Subcutaneous abdominal adipose tissue (tissue), 5 donors: ENCODE data around the gene SDR42E2.
A peak's percentile ranks its signal among the peaks of the same experiment; 100 is the strongest.
"Not testable (repeated sequence)": the region's sequence is repeated elsewhere in the genome, so short reads cannot be mapped to it uniquely, and the experiment has no call there.

Source experiments
- H3K27ac ChIP-seq: one replicate; pipeline ENCODE4 v1.7.0; 2013; ENCODE audit warnings: low read depth, mild to moderate bottlenecking, inconsistent platforms, low read length, moderate library complexity
- H3K27me3 ChIP-seq, 5 donors: one replicate each; pipeline ENCODE4 v1.7.0; 2013; ENCODE audit warnings: low read length in 5 of 5, inconsistent platforms in 1 of 5; ENCODE audit not compliant: control insufficient read depth in 5 of 5, insufficient read depth in 4 of 5
- H3K36me3 ChIP-seq, 5 donors: one replicate each; pipeline ENCODE4 v1.7.0; 2013; ENCODE audit warnings: low read length in 5 of 5; ENCODE audit not compliant: control insufficient read depth in 5 of 5, insufficient read depth in 5 of 5
- H3K4me1 ChIP-seq, 5 donors: one replicate each; pipeline ENCODE4 v1.7.0; 2013; ENCODE audit warnings: low read length in 5 of 5, mild to moderate bottlenecking in 3 of 5, moderate library complexity in 1 of 5; ENCODE audit not compliant: control insufficient read depth in 5 of 5, insufficient read depth in 5 of 5
- H3K4me3 ChIP-seq, 5 donors: one replicate each; pipeline ENCODE4 v1.7.0; 2013; ENCODE audit warnings: low read length in 5 of 5, low read depth in 1 of 5
- H3K9ac ChIP-seq, 5 donors: one replicate each; pipeline ENCODE4 v1.7.0; 2013; ENCODE audit warnings: low read length in 5 of 5, mild to moderate bottlenecking in 4 of 5, moderate library complexity in 3 of 5
- H3K9me3 ChIP-seq, 5 donors: one replicate each; pipeline ENCODE4 v1.7.0; 2013; ENCODE audit warnings: low read length in 5 of 5; ENCODE audit not compliant: control insufficient read depth in 5 of 5
- donor health status: healthy.
- donor health status: healthy.
- donor health status: healthy.
- donor health status: healthy.
- donor health status: healthy.

Gene SDR42E2

GRCh38 chr16:22216832-22217225, 54.5 kb downstream of the SDR42E2 start:
- H3K36me3 ChIP-seq: peaks cover 0 to 36% (median 14%) of the 10 kb centered on the region in 5 donors
- H3K27me3 ChIP-seq, H3K9me3 ChIP-seq, H3K27ac ChIP-seq, H3K4me3 ChIP-seq, H3K9ac ChIP-seq: not testable (repeated sequence)
- peaks cover 10 to 49% (median 42%) of the 10 kb centered on the region in 5 donors for H3K4me1 ChIP-seq

GRCh38 chr16:22217890-22218730, 55.8 kb downstream of the SDR42E2 start:
- no peaks in the 10 kb centered on the region for H3K9me3 ChIP-seq
- H3K36me3 ChIP-seq: peaks cover 0 to 32% (median 13%) of the 10 kb centered on the region in 5 donors
- H3K4me3 ChIP-seq: peak overlapping the region in 2 of 5 donors; percentile 2 to 15
- no peaks in the 10 kb centered on the region for H3K27me3 ChIP-seq
- peaks cover 10 to 44% (median 34%) of the 10 kb centered on the region in 5 donors for H3K4me1 ChIP-seq
- H3K9ac ChIP-seq: peak overlapping the region in 1 of 5 donors; percentile 31
- H3K27ac ChIP-seq: peak overlapping the region; percentile 76

- peak overlapping the region; percentile 76 for H3K27ac ChIP-seq
- peaks cover 7 to 39% (median 25%) of the 10 kb centered on the region in 5 donors for H3K4me1 ChIP-seq
- H3K27me3 ChIP-seq: no peaks in the 10 kb centered on the region
- no peak overlapping the region for H3K9ac ChIP-seq
- no peaks in the 10 kb centered on the region for H3K9me3 ChIP-seq
- no peak overlapping the region for H3K4me3 ChIP-seq
- peaks cover 0 to 21% (median 7%) of the 10 kb centered on the region in 5 donors for H3K36me3 ChIP-seq
Measured at GRCh38 chr16:22219389-22220068, 57.2 kb downstream of the SDR42E2 start.

- H3K9me3 ChIP-seq: no peaks in the 10 kb centered on the region
- no peak overlapping the region for H3K9ac ChIP-seq
- H3K27me3 ChIP-seq: no peaks in the 10 kb centered on the region
- peaks cover 7 to 40% (median 25%) of the 10 kb centered on the region in 5 donors for H3K4me1 ChIP-seq
- peak overlapping the region; percentile 50 for H3K27ac ChIP-seq
- H3K4me3 ChIP-seq: no peak overlapping the region
- peaks cover 0 to 18% (median 7%) of the 10 kb centered on the region in 5 donors for H3K36me3 ChIP-seq
Measured at GRCh38 chr16:22220069-22220440, 57.7 kb downstream of the SDR42E2 start.

- no peaks in the 10 kb centered on the region for H3K27me3 ChIP-seq
- H3K4me1 ChIP-seq: peaks cover 7 to 41% (median 25%) of the 10 kb centered on the region in 5 donors
- H3K27ac ChIP-seq: peak overlapping the region; percentile 50
- H3K4me3 ChIP-seq: no peak overlapping the region
- no peak overlapping the region for H3K9ac ChIP-seq
- peaks cover 0 to 20% (median 7%) of the 10 kb centered on the region in 5 donors for H3K36me3 ChIP-seq
- no peaks in the 10 kb centered on the region for H3K9me3 ChIP-seq
Measured at GRCh38 chr16:22220714-22221113, 58.4 kb downstream of the SDR42E2 start.

GRCh38 chr16:22222006-22222405, 59.7 kb downstream of the SDR42E2 start:
- Histone ChIP-seq H3K27ac (no peak overlapping the region), H3K36me3 (peaks cover 3 to 27% (median 11%) of the 10 kb centered on the region in 5 donors), H3K9ac (no peak overlapping the region), H3K4me1 (peaks cover 7 to 33% (median 25%) of the 10 kb centered on the region in 5 donors), H3K9me3 (no peaks in the 10 kb centered on the region), H3K27me3 (no peaks in the 10 kb centered on the region), H3K4me3 (no peak overlapping the region)

- no peak overlapping the region for H3K9ac ChIP-seq
- no peaks in the 10 kb centered on the region for H3K9me3 ChIP-seq
- peaks cover 3 to 34% (median 14%) of the 10 kb centered on the region in 5 donors for H3K36me3 ChIP-seq
- no peak overlapping the region for H3K27ac ChIP-seq
- no peak overlapping the region for H3K4me3 ChIP-seq
- peaks cover 7 to 28% (median 22%) of the 10 kb centered on the region in 5 donors for H3K4me1 ChIP-seq
- no peaks in the 10 kb centered on the region for H3K27me3 ChIP-seq
Measured at GRCh38 chr16:22222998-22223397, 60.7 kb downstream of the SDR42E2 start.

- Histone ChIP-seq H3K27ac (no peak overlapping the region), H3K9me3 (no peaks in the 10 kb centered on the region), H3K27me3 (no peaks in the 10 kb centered on the region), H3K4me1 (peaks cover 2 to 10% (median 9%) of the 10 kb centered on the region in 5 donors), H3K9ac (no peak overlapping the region), H3K36me3 (peaks cover 5 to 50% (median 23%) of the 10 kb centered on the region in 5 donors), H3K4me3 (no peak overlapping the region)
Measured at GRCh38 chr16:22225060-22225459, 62.8 kb downstream of the SDR42E2 start.

- no peak overlapping the region for H3K27ac ChIP-seq
- no peak overlapping the region for H3K4me3 ChIP-seq
- no peaks in the 10 kb centered on the region for H3K9me3 ChIP-seq
- no peaks in the 10 kb centered on the region for H3K27me3 ChIP-seq
- peaks cover 5 to 67% (median 37%) of the 10 kb centered on the region in 5 donors for H3K36me3 ChIP-seq
- peak overlapping the region in 1 of 5 donors; percentile 48 for H3K9ac ChIP-seq
- peaks cover 0 to 8% (median 0%) of the 10 kb centered on the region in 5 donors for H3K4me1 ChIP-seq
Measured at GRCh38 chr16:22229889-22230288, 67.6 kb downstream of the SDR42E2 start.
